Heart left ventricle (tissue), 13 donors: ENCODE measurements around the gene ZNRF4.
"Not testable (repeated sequence)": the region's sequence is repeated elsewhere in the genome, so short reads cannot be mapped to it uniquely, and the experiment has no call there.

Experiments
- POLR2A ChIP-seq, 2 donors: fragments of 450-650 bp; IDR thresholded peaks; one replicate each; pipeline ENCODE4 v1.6.1; 2017; ENCODE audit warnings: antibody characterized with exemption in 2 of 2, mild to moderate bottlenecking in 2 of 2, moderate library complexity in 2 of 2
- TF ChIP-seq, protein P1 (sequence below), 12 donors: fragments of 200-600 bp; sonication (generic) in 4 of 12; IDR thresholded peaks; one replicate each; pipeline versions ENCODE4 v1.5.0 to v1.8.0; 2018 to 2022; ENCODE audit warnings: antibody characterized with exemption in 12 of 12, mild to moderate bottlenecking in 5 of 12
- donor health status: ischemic (EF 13 %, LVEDD 7.1; RV severe dilation, severe dysfunction).
- donor health status: DM: no; HTN: yes; CAD: no.
- donor health status: DM: no; HTN: no; CAD: no.
- donor health status: ischemic (EF 25% LVEDD 6.9; RV normal size, moderate dysfunction).
- donor health status: ischemic (EF 25% LVEDD 5.7; RV mildly dilated, moderate dysfunction).
- donor health status: ischemic (EF 35%, LVEDD 5.7; RV mildly dilated, moderate dysfunction).
- donor health status: nonischemic (EF 11% LVEDD 7.7; RV severe dilation, severe dysfunction).
- donor health status: DM: yes; HTN: yes; CAD: no.
- donor health status: PGD.
- donor health status: ischemic (EF 29% LVEDD 5.4; RV normal size, mild dysfunction).
- donor health status: nonischemic (EF 23%, LVEDD 6.1; RV moderate dilation, normal function).

DNA sequence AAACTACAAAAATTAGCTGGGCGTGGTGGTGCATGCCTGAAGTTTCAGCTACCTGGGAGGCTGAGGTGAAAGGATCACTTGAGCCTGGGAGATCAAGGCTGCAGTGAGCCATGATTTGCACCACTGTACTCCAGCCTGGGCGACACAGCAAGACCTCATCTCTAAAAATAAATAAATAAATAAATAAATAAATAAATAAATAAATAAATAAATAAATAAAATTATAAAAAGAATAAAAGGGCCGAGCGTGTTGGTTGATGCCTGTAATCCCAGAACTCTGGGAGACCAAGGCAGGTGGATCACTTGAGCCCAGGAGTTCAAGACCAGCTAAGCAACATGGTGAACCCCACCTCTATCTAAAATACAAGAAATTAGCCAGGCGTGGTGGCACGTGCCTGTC is 49.0 kb upstream of the ZNRF4 start:
- TF ChIP-seq, protein P1, sequence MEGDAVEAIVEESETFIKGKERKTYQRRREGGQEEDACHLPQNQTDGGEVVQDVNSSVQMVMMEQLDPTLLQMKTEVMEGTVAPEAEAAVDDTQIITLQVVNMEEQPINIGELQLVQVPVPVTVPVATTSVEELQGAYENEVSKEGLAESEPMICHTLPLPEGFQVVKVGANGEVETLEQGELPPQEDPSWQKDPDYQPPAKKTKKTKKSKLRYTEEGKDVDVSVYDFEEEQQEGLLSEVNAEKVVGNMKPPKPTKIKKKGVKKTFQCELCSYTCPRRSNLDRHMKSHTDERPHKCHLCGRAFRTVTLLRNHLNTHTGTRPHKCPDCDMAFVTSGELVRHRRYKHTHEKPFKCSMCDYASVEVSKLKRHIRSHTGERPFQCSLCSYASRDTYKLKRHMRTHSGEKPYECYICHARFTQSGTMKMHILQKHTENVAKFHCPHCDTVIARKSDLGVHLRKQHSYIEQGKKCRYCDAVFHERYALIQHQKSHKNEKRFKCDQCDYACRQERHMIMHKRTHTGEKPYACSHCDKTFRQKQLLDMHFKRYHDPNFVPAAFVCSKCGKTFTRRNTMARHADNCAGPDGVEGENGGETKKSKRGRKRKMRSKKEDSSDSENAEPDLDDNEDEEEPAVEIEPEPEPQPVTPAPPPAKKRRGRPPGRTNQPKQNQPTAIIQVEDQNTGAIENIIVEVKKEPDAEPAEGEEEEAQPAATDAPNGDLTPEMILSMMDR (IDR thresholded peaks at IDR 0.05): not testable (repeated sequence)
- not testable (repeated sequence) for TF ChIP-seq POLR2A (IDR thresholded peaks at IDR 0.05)
